Heart left ventricle (tissue), 16 donors: ENCODE results near the gene NABP1. TPM values are rescaled to one million over a fixed set of nuclear protein-coding genes. Genes with fewer than 3 reads are reported as not detected.

Experiments
- ATAC-seq, 4 donors: fragments of 200-7000 bp; cut with Tn5 transposase; one replicate each; pipeline ENCODE4 v1.9.1; 2020 to 2022; ENCODE audit warnings: moderate library complexity in 4 of 4, mild to moderate bottlenecking in 3 of 4, moderate number of reproducible peaks in 1 of 4
- DNase-seq, 5 donors: peaks; one replicate each; pipeline ENCODE4 v3.0.0-alpha.2; 2020
- H3K27ac ChIP-seq, 12 donors: fragments of 200-600 bp; sonication (generic) in 4 of 12; one replicate each; pipeline versions ENCODE4 v1.5.0 to v1.8.0; 2016 to 2022; ENCODE audit warnings: mild to moderate bottlenecking in 2 of 12
- H3K27me3 ChIP-seq, 9 donors: fragments of 200-600 bp; sonication (generic) in 2 of 9; one replicate each; pipeline versions ENCODE4 v1.5.1 to v1.8.0; 2016 to 2022; ENCODE audit warnings: mild to moderate bottlenecking in 3 of 9
- H3K36me3 ChIP-seq, 9 donors: fragments of 200-600 bp; sonication (generic) in 2 of 9; one replicate each; pipeline versions ENCODE4 v1.5.0 to v1.8.0; 2018 to 2022; ENCODE audit warnings: mild to moderate bottlenecking in 2 of 9
- H3K4me1 ChIP-seq, 12 donors: fragments of 200-600 bp; sonication (generic) in 4 of 12; one replicate each; pipeline versions ENCODE4 v1.5.0 to v1.8.0; 2016 to 2022; ENCODE audit warnings: mild to moderate bottlenecking in 3 of 12
- H3K4me3 ChIP-seq, 12 donors: fragments of 200-600 bp; sonication (generic) in 4 of 12; one replicate each; pipeline versions ENCODE4 v1.5.0 to v1.8.0; 2017 to 2022; ENCODE audit warnings: mild to moderate bottlenecking in 9 of 12, moderate library complexity in 4 of 12
- H3K9me3 ChIP-seq, 12 donors: fragments of 200-600 bp; sonication (generic) in 4 of 12; one replicate each; pipeline versions ENCODE4 v1.5.0 to v1.8.0; 2016 to 2022; ENCODE audit warnings: mild to moderate bottlenecking in 1 of 12
- CTCF ChIP-seq, 12 donors: fragments of 200-600 bp; sonication (generic) in 4 of 12; IDR thresholded peaks; one replicate each; pipeline versions ENCODE4 v1.5.0 to v1.8.0; 2018 to 2022; ENCODE audit warnings: antibody characterized with exemption in 12 of 12, mild to moderate bottlenecking in 5 of 12
- POLR2A ChIP-seq, 2 donors: fragments of 450-650 bp; IDR thresholded peaks; one replicate each; pipeline ENCODE4 v1.6.1; 2017; ENCODE audit warnings: antibody characterized with exemption in 2 of 2, mild to moderate bottlenecking in 2 of 2, moderate library complexity in 2 of 2
- WGBS, 4 donors: extraction: QIAGEN DNeasy Blood & Tissue Kit in 2 of 4; methylation state at CpG; one replicate each; pipeline versions ENCODE4 v1.1.5 to v1.1.7; 2013 to 2018; 5-methylcytosine and 5-hydroxymethylcytosine counted together
- intact Hi-C, 10 donors: fragments of 100-400 bp; cut with DNase I; formaldehyde crosslinking; loops; one replicate each; pipeline versions ENCODE4 v1.11.1 to v1.14.2; 2022
- polyA plus RNA-seq, 2 donors: library from polyadenylated mRNA; stranded (reverse); fragments of 200-250 nt; gene quantifications; one replicate each; pipeline ENCODE4 v1.2.3, GENCODE V29; 2013
- total RNA-seq, 9 donors: library from RNA; depleted of rRNA in 2 of 9; stranded (reverse); fragments of >200 nt in 2 of 9; fragmentation: NEBNext Ultra II Directional in 3 of 9; extraction: Animal tissue kit (Norgen Biotek cat#: 25700) in 3 of 9; gene quantifications; one replicate each; pipeline versions ENCODE4 v1.1.0 to v1.2.4, GENCODE V29; 2016 to 2023
- donor health status: ischemic (EF 13 %, LVEDD 7.1; RV severe dilation, severe dysfunction).
- donor health status: healthy with polysubstance abuse.
- donor health status: DM: no; HTN: yes; CAD: no.
- donor health status: DM: no; HTN: no; CAD: no.
- donor health status: ischemic (EF 25% LVEDD 6.9; RV normal size, moderate dysfunction).
- donor health status: ischemic (EF 25% LVEDD 5.7; RV mildly dilated, moderate dysfunction).
- donor health status: healthy.
- donor health status: DM: yes; HTN: yes; CAD: no.
- donor health status: ischemic (EF 35%, LVEDD 5.7; RV mildly dilated, moderate dysfunction).
- donor health status: nonischemic (EF 11% LVEDD 7.7; RV severe dilation, severe dysfunction).
- donor health status: DM: yes; HTN: yes; CAD: no.
- donor health status: PGD.
- donor health status: ischemic (EF 29% LVEDD 5.4; RV normal size, mild dysfunction).
- donor health status: nonischemic (EF 23%, LVEDD 6.1; RV moderate dilation, normal function).

Gene NABP1
- total and polyA plus RNA-seq, 11 donors = 1.5 to 36.3 (median 3.3) TPM

DNA sequence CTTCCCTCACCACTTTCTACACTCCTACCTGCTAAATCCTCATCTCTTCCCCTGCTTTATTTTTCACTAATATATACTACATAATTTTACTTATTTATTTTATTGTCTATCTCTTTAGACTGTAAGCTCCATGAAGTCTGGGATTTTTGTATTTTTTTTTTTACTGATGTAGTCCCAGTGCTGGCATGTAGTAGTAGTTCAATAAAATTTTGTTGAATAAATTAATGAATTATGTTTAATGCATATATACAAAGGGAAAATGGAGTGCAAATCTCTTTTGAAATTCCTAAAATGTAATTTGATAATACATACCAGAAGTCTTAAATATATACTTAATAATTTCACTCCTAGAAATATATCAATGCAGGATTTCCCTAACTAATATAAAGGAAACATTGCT lies 7.1 kb upstream of the NABP1 start:
- intact Hi-C loops = no loop called here

DNA sequence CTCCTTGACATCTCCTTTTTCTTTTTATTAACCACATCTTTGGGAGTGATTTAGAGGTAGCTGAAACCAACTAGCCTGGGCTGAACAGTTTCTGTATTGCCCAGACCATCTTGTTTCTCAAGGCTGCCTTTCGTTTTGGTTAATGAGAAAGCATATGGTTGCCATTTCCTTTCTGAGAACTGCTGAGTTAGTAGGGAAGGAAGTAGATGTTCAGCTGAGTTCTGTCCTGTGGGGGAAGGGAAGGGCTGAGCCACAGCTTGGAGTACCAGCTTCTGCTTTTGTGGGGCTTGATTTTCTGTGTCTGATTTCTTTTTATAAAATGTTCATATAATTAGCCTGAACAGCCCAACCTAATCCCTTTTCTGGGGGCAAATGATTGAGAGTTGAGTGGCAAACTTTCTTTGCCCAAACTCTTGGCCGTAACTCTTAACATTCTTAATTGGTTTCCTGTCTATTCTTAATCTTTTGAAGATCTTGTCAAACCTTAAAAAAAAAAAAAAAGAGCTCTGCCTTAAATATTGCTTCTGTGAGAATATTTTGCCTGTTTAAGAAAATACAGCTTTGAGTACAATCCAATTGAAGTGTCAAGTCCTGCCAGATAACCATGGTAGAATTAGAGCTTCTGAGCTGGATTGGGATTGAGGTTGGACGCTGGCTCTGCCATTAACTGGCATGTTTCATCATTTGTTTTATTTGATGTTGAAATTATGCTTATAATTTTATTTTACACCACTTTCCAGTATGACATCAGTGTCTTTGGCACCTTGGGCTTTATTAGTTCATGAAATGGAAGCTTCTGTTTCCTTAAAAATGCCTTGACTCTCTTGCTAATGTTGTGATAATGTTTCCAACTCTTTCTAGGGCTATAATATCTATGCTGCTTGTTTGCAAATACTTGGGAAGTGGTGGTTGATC lies 1.9 kb upstream of the NABP1 start:
- intact Hi-C loops = loop anchor here in 1 of 10 donors (5.0 kb wide), 1 partner anchor 109 kb away; no protein-coding TSS in a partner anchor
- Histone ChIP-seq H3K4me3 (peak overlapping the region in 2 of 12 donors; percentile 74 to 80), H3K9me3 (no peaks in the 10 kb centered on the region), H3K36me3 (no peaks in the 10 kb centered on the region), H3K4me1 (peaks cover 0 to 50% (median 5%) of the 10 kb centered on the region in 12 donors), H3K27me3 (no peaks in the 10 kb centered on the region), H3K27ac (peak overlapping the region in 9 of 12 donors; percentile 8 to 99 (median 88))
- WGBS, 4 donors = 60 to 66% (median 63%) methylated on average over 3 of the region's 3 CpGs
- DNase-seq = peak in 4 of 5 donors; percentile 43 to 62 (median 56)
- TF ChIP-seq CTCF (IDR thresholded peaks at IDR 0.05) = no peak
- TF ChIP-seq POLR2A (IDR thresholded peaks at IDR 0.05) = no peak
- no peak for ATAC-seq

More for the DNA sequence above, 7.1 kb upstream of the NABP1 start:
- DNase-seq (no peak), ATAC-seq (no peak)
- Histone ChIP-seq H3K4me1 (peaks cover 0 to 28% (median 0%) of the 10 kb centered on the region in 12 donors), H3K36me3 (no peaks in the 10 kb centered on the region), H3K9me3 (no peaks in the 10 kb centered on the region), H3K27ac (no peak overlapping the region), H3K4me3 (no peak overlapping the region), H3K27me3 (peaks cover 0 to 7% (median 0%) of the 10 kb centered on the region in 9 donors)
- TF ChIP-seq POLR2A (IDR thresholded peaks at IDR 0.05) (no peak), CTCF (IDR thresholded peaks at IDR 0.05) (no peak)

- Histone ChIP-seq H3K4me1 (peaks cover 0 to 59% (median 5%) of the 10 kb centered on the region in 12 donors), H3K36me3 (peaks cover 0 to 5% (median 0%) of the 10 kb centered on the region in 9 donors), H3K4me3 (peak overlapping the region; percentile 40 to 84 (median 69)), H3K9me3 (no peaks in the 10 kb centered on the region), H3K27me3 (no peaks in the 10 kb centered on the region), H3K27ac (peak overlapping the region; percentile 82 to 99 (median 92))
- ATAC-seq (peak; percentile 31 to 49 (median 41)), DNase-seq (peak in 3 of 5 donors; percentile 28 to 40 (median 35))
- TF ChIP-seq POLR2A (IDR thresholded peaks at IDR 0.05) = no peak
- no peak for TF ChIP-seq CTCF (IDR thresholded peaks at IDR 0.05)
- WGBS, 4 donors = 29 to 36% (median 35%) methylated on average over 8 of the region's 8 CpGs
- intact Hi-C loops = loop anchor here in 1 of 10 donors (5.0 kb wide), 1 partner anchor 110 kb away; no protein-coding TSS in a partner anchor
These were observed 918 bp upstream of the NABP1 start for GRCh38 chr2:191676790-191677645.
